Stimulated activated CD8-positive, alpha-beta memory T cell treated with anti-CD3 and anti-CD28 coated beads, Interleukin-4, amount 100 ng/mL, for 24 hours (primary cell): Measurements from ENCODE around the gene EXD2.
"Not testable (repeated sequence)": the region's sequence is repeated elsewhere in the genome, so short reads cannot be mapped to it uniquely, and the experiment has no call there.

Experiments
- DNase-seq: peaks from one replicate; pipeline ENCODE4 v3.0.0-alpha.2; 2020; ENCODE audit warnings: low read depth

EXD2 gene

DNA sequence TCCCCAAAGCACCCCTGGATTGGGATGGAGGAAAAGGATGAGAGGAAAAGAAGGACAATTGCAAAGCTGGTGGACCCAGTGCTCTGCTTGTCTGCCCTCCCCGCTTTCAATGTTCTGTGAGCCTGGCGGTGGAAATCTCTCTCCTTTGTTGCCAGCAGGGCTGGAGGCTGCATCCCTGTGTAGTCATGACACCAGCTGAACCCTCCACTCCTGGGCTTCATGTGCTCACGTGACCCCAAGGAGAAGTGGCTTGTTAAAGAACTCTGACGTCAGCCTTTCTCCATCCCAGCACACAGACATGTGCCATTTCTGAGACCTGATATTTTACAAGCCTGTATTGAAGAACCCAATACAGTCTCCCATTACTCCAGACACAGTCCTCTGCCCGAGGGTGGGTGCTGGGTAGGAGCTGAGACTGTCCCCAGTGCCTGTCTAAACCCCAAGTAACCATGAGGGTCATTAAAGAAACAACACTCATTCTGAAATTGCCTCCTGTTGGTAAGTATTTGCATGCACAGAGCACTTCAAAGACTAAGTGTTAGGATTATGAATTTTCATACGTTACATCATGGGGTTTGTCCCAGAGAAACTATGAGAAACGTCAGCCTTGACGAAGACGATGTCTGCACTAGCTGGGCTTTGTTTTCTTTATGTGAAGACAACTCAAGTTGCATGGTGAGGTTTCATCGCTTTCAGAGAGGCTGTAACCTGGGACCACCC, 90.3 kb downstream of the EXD2 start:
- DNase-seq: no peak

DNA sequence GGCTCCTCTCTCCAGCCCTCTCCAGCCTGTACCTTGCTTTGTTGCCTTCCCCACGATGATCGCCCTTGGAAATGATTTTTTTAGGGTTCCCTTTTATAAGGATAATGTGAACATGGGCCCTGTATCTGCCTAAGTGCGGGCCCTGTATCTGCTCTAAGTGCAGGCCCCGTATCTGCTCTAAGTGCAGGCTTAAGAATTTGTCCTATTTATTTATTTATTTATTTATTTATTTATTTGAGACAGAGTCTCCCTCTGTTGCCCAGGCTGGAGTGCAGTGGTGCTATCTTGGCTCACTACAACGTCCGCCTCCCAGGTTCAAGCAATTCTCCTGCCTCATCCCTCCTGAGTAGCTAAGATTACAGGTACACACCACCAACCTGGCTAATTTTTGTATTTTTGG, 91.2 kb downstream of the EXD2 start:
- no peak for DNase-seq

GRCh38 chr14:69284170-69284569, 92.9 kb downstream of the EXD2 start:
- no peak for DNase-seq

- DNase-seq: no peak
Observed at GRCh38 chr14:69285661-69286255, 94.5 kb downstream of the EXD2 start.

DNA sequence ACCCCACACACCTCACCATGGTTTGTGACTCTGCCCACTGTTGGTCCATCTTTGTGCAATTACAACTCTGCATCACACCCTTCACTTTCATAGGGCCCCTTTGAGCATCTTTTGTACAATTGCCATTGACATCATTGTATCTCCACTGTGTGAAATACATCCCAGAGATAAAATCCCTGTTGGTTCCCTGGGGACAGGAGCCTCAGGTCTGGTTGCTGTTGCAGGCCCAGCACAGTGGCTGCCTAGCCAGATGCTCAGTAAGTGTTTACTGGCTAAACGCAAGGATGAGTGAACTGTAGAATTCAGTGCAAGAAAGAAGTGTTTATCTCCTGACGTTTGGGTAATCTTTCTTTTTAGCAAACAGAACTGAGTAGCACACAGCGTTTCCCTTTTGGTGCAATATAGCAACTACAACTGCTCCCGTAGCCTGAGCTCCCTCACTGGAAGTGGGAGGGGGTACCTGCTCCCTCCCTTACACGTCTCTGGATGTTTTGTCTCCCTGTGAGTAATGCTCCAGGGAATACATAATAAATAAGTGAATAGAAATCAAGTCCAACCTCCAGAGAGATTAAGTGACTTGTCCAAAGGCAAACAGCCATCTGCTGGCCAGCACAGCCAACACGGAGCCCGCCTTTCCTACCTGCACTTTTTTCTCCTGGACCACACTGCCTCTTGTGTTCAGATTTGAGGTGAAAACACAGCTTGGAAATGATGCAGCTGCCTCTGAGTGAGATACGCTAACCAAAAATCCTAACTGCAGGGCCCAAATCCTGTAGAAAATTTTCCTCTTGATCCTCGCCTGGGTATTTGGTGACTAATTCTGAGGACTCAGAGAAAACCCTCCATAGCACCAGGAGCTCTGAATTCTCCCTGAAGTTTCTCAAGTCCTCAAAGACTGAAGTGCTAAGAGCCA, 96.1 kb downstream of the EXD2 start:
- DNase-seq: no peak

GRCh38 chr14:69288011-69288771, 96.9 kb downstream of the EXD2 start:
- no peak for DNase-seq

DNA sequence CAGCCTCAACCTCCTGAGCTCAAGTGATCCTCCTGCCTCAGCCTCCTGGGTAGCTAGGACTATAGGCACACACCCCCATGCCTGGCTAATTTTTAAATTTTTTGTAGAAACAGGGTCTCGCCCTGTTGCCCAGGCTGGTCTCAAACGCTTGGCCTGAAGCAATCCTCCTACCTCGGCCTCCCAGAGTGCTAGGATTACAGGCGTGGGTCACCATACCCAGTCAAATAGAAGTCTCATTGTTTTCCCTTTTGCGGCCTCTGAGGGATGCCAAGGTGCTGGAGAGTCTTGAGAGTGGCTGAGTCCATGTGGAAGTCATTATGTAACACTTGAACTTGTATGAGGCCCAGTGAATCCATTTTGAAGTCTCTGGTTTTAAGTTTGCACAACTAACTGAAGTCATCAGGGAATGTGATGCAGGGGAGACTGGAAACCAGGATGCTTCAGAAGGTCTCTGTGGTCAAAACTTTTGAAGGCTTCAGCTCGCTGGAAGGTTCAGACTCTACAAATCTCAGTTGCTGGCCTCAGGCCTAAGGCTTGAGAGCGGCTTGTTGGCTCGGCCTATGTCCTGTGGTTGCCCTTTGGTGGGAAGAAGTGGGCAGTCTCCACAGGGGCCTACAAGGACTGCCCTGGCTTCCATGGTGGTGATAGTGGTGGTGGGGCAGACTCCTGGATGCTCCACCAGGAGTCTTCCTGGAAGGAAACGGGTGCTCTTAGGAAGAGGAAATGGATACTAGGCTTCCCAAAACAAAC, 97.8 kb downstream of the EXD2 start:
- no peak for DNase-seq

GRCh38 chr14:69289811-69290520, 98.7 kb downstream of the EXD2 start:
- DNase-seq: no peak

DNA sequence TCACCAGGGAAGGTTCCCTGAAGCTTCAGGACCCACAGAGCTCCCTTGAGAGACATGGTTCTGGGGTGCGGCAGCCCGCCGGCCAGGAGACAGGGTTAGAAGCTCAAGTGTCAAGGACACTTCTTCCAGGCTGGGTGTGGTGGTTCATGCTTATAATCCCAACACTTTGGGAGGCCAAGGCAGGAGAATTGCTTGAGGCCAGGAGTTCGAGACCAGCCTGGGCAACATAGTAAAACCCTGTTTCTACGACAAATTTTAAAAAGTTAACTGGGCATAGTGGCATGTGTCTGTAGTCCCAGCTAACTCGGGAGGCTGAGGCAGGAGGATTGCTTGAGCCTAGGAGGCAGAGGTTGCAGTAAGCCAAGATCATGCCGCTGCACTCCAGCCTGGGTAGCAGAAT, 99.6 kb downstream of the EXD2 start:
- not testable (repeated sequence) for DNase-seq

DNA sequence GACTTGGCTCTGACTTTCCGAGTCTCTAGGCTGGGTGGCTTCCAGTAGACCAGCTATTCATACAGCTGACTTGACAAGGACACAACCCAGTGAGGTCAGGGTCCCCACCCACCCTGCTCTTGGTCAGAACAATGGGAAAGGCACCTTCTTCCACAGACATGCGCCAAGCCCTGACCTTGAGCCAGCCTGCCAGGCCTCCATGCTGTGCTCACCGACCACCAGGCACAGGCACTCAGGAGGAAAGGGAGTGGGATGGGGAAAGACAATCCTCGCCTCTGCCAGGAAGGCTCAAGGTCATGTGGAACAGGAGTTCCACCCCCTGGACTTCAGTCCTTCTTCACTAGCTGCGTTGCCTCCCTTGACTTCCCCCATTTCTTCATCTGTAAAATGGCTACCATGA, 100.1 kb downstream of the EXD2 start:
- DNase-seq: no peak

GRCh38 chr14:69291891-69292561, 100.7 kb downstream of the EXD2 start:
- no peak for DNase-seq
